HCT116 (cell line): ENCODE data around the gene SLC5A5. TPM values are rescaled to one million over a fixed set of nuclear protein-coding genes. Genes with fewer than 3 reads are reported as not detected.

Experiments
- ATAC-seq: fragments of 200-7000 bp; cut with Tn5 transposase; 2 replicates; pipeline ENCODE4 v1.9.1; 2020; ENCODE audit warnings: mild to moderate bottlenecking, moderate library complexity
- BruUV-seq: library from RNA; stranded (reverse); fragments of 400-500 nt; replicated peaks from 2 replicates; lab custom pipeline; 2021; lab: Mats Ljungman, UMichigan
- CTCF ChIA-PET: fragments of 300-600 bp; sonication (Branson Sonifier 250); formaldehyde crosslinking; loops from one replicate; lab custom pipeline; 2021; ENCODE audit warnings: antibody characterized with exemption; lab: Charles Lee
- POLR2A ChIA-PET: fragments of 300-600, 350-600 bp; sonication (Branson Sonifier 250); formaldehyde crosslinking; loops from one replicate; lab custom pipeline; 2021; ENCODE audit warnings: antibody characterized with exemption; lab: Charles Lee
- RAD21 ChIA-PET, 2 experiments: fragments of 300-600 bp; sonication (Branson Sonifier 250); formaldehyde crosslinking; loops; one replicate each; lab custom pipeline; 2023; ENCODE audit warnings: low total read pairs in 2 of 2; ENCODE audit not compliant: uncharacterized antibody in 2 of 2, unreplicated experiment in 2 of 2, low non-redundant PET in 1 of 2; lab: Charles Lee
- DNase-seq: peaks from one replicate; pipeline ENCODE4 v3.0.0-alpha.2; 2010; ENCODE audit warnings: low read depth, low spot score
- H2AFZ ChIP-seq: fragments of 200-600 bp; shearing (Covaris generic), sonication (generic); 2 replicates; pipeline ENCODE4 v1.6.1; 2017; ENCODE audit warnings: low read depth, mixed run types, mixed read lengths, antibody characterized with exemption, low read length; ENCODE audit not compliant: poor library complexity, severe bottlenecking
- H3K27ac ChIP-seq: 2 replicates; pipeline ENCODE4 v1.5.1; 2012; ENCODE audit warnings: low read depth, low read length
- H3K27me3 ChIP-seq: fragments of 200-600 bp; sonication (generic); 2 replicates; pipeline ENCODE4 v1.6.1; 2016; ENCODE audit warnings: mixed run types, low read length, mixed read lengths; ENCODE audit not compliant: insufficient read depth
- H3K36me3 ChIP-seq, 2 experiments: fragments of 200-500 bp in 1 of 2; fragments of 200-600 bp in 1 of 2; sonication (Bioruptor generic) in 1 of 2; sonication (generic) in 1 of 2; 2 replicates each; pipeline versions ENCODE4 v1.5.1 to v1.6.1; 2014 to 2016; ENCODE audit warnings: low read length in 2 of 2, inconsistent platforms in 1 of 2, mixed read lengths in 1 of 2, mixed run types in 1 of 2; ENCODE audit not compliant: insufficient read depth in 2 of 2, control insufficient read depth in 1 of 2
- H3K4me1 ChIP-seq, 2 experiments: fragments of 200-600 bp in 1 of 2; sonication (generic) in 1 of 2; 2 replicates each; pipeline versions ENCODE4 v1.5.1 to v1.6.1; 2012 to 2017; ENCODE audit warnings: low read length in 2 of 2, inconsistent platforms in 1 of 2, mild to moderate bottlenecking in 1 of 2, mixed read lengths in 1 of 2, mixed run types in 1 of 2, moderate library complexity in 1 of 2; ENCODE audit not compliant: insufficient read depth in 2 of 2, control insufficient read depth in 1 of 2
- H3K4me2 ChIP-seq: fragments of 200-600 bp; sonication (generic); 2 replicates; pipeline ENCODE4 v1.6.1; 2017; ENCODE audit warnings: mixed run types, low read length, mixed read lengths
- H3K4me3 ChIP-seq, 2 experiments: fragments of 200-600 bp in 1 of 2; sonication (generic) in 1 of 2; replicated peaks in 1 of 2; 2 replicates each; pipeline ENCODE4 v1.5.1; 2011 to 2016; ENCODE audit warnings: low read length in 2 of 2, control low read depth in 1 of 2, low read depth in 1 of 2, mild to moderate bottlenecking in 1 of 2, mixed read lengths in 1 of 2, mixed run types in 1 of 2
- H3K79me2 ChIP-seq: fragments of 200-600 bp; sonication (generic); 2 replicates; pipeline ENCODE4 v1.6.1; 2017; ENCODE audit warnings: mild to moderate bottlenecking, mixed run types, low read length, moderate library complexity, mixed read lengths; ENCODE audit not compliant: insufficient read depth
- H3K9ac ChIP-seq: fragments of 200-600 bp; sonication (generic); 2 replicates; pipeline ENCODE4 v1.6.1; 2016; ENCODE audit warnings: low read length, mixed read lengths
- H3K9me2 ChIP-seq: fragments of 200-600 bp; sonication (generic), shearing (Covaris generic); 2 replicates; pipeline ENCODE4 v1.6.1; 2017; ENCODE audit warnings: mixed run types, mild to moderate bottlenecking, moderate library complexity; ENCODE audit not compliant: insufficient read depth
- H3K9me3 ChIP-seq, 2 experiments: fragments of 200-500 bp in 1 of 2; fragments of 200-600 bp in 1 of 2; sonication (Bioruptor generic) in 1 of 2; sonication (generic) in 1 of 2; 2 replicates each; pipeline ENCODE4 v1.6.1; 2014 to 2017; ENCODE audit warnings: low read length in 2 of 2, mixed read lengths in 2 of 2, inconsistent platforms in 1 of 2, low read depth in 1 of 2, mild to moderate bottlenecking in 1 of 2, mixed run types in 1 of 2, moderate library complexity in 1 of 2; ENCODE audit not compliant: control insufficient read depth in 1 of 2, insufficient read depth in 1 of 2
- H4K20me1 ChIP-seq: fragments of 200-600 bp; sonication (generic), shearing (Covaris generic); 2 replicates; pipeline ENCODE4 v1.6.1; 2017; ENCODE audit warnings: mixed run types, mild to moderate bottlenecking, moderate library complexity; ENCODE audit not compliant: insufficient read depth
- CBX3 ChIP-seq: IDR thresholded peaks from 2 replicates; pipeline ENCODE4 v1.6.1; 2012; ENCODE audit warnings: low read depth
- ELF1 ChIP-seq: IDR thresholded peaks from 2 replicates; pipeline ENCODE4 v1.6.1; 2012; ENCODE audit warnings: low read depth, borderline replicate concordance
- EZH2phosphoT487 ChIP-seq: fragments of 200-600 bp; IDR thresholded peaks from 2 replicates; pipeline ENCODE4 v1.6.1; 2018; ENCODE audit warnings: antibody characterized with exemption, borderline replicate concordance
- JUND ChIP-seq: IDR thresholded peaks from 2 replicates; pipeline ENCODE4 v1.6.1; 2012
- POLR2A ChIP-seq: IDR thresholded peaks from 2 replicates; pipeline ENCODE4 v1.7.0; 2011; ENCODE audit warnings: borderline replicate concordance; ENCODE audit not compliant: insufficient read depth, insufficient read length; ENCODE audit errors: extremely low read depth
- POLR2AphosphoS5 ChIP-seq: IDR thresholded peaks from 2 replicates; pipeline ENCODE4 v1.6.1; 2011; ENCODE audit warnings: mild to moderate bottlenecking, low read depth, low read length, moderate library complexity
- SRF ChIP-seq: IDR thresholded peaks from 2 replicates; pipeline ENCODE4 v1.6.1; 2012; ENCODE audit warnings: low read depth
- YY1 ChIP-seq: IDR thresholded peaks from 2 replicates; pipeline ENCODE4 v1.6.1; 2011; ENCODE audit warnings: low read length, low read depth, moderate library complexity, mild to moderate bottlenecking; ENCODE audit not compliant: insufficient replicate concordance; ENCODE audit errors: extremely low read depth
- ZFX ChIP-seq: fragments of 450-650 bp; IDR thresholded peaks from 2 replicates; pipeline ENCODE4 v1.6.1; 2017
- ZNF274 ChIP-seq: fragments of 200-500 bp; sonication (Bioruptor generic); IDR thresholded peaks from 2 replicates; pipeline ENCODE4 v1.6.1; 2014; ENCODE audit warnings: mild to moderate bottlenecking, low read depth, low read length, inconsistent platforms
- intact Hi-C: fragments of 100-400 bp; cut with micrococcal nuclease; formaldehyde crosslinking; loops from 2 replicates; pipeline ENCODE4 v1.10.0; 2022
- total RNA-seq: library from RNA; stranded (reverse); gene quantifications from one replicate; pipeline ENCODE4 v1.2.1, GENCODE V29; 2021; ENCODE audit not compliant: unreplicated experiment

SLC5A5 gene
- total RNA-seq, 1 experiment from 2014 or later: 0.59 TPM

DNA sequence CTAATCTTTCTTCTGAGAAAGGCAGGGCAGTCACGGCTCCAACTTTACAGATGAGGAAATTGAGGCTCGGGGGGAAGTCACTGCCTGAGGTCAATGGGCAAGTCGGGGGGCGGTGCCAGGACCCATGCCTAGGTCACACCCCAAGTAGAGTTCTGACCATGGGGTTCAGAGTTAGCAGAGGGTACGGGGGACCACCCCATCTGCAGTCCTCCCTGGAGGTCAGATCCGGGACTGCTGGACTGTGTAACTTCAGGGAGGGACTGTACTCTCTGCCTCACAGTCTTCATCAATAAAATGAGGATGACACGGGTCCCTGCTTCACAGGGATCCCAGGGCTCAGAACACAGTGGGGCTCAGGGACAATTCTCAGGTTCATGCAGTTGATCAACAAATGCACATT is 7.7 kb downstream of the SLC5A5 start:
- CTCF ChIA-PET: interaction anchor here (0.6 kb wide), 1 partner anchor 77 kb away, joined by 4 read pairs; no protein-coding TSS in a partner anchor
- no peak overlapping the region for H3K27ac ChIP-seq
- no peak for TF ChIP-seq YY1
- no peak for TF ChIP-seq JUND
- no peak for TF ChIP-seq ZNF274
- no peak for TF ChIP-seq POLR2A
- no peak for TF ChIP-seq EZH2phosphoT487
- TF ChIP-seq CBX3: no peak
- TF ChIP-seq ZFX: no peak
- peaks cover 2 to 10% of the 10 kb centered on the region in 2 experiments; a peak in 3 of 4 replicates for H3K4me1 ChIP-seq
- H3K4me2 ChIP-seq: no peak overlapping the region
- H3K27me3 ChIP-seq: no peaks in the 10 kb centered on the region
- H3K9ac ChIP-seq: no peak overlapping the region
- POLR2A ChIA-PET: no interaction called here
- no TSS peak for BruUV-seq
- no peaks in the 10 kb centered on the region for H3K9me3 ChIP-seq
- no peak overlapping the region for H3K4me3 ChIP-seq
- no peaks in the 10 kb centered on the region for H3K79me2 ChIP-seq
- no peaks in the 10 kb centered on the region for H3K9me2 ChIP-seq
- no peaks in the 10 kb centered on the region for H4K20me1 ChIP-seq
- RAD21 ChIA-PET: no interaction called here
- intact Hi-C loops: no loop called here
- H3K36me3 ChIP-seq: no peaks in the 10 kb centered on the region
- DNase-seq: no peak
- no peak; the same call in 1 of the 2 replicates for ATAC-seq
- no peak overlapping the region for H2AFZ ChIP-seq

- Histone ChIP-seq H3K9me2 (no peaks in the 10 kb centered on the region), H3K27ac (no peak overlapping the region), H3K9me3 (no peaks in the 10 kb centered on the region), H3K4me2 (no peak overlapping the region), H3K9ac (no peak overlapping the region), H3K4me3 (no peak overlapping the region), H4K20me1 (no peaks in the 10 kb centered on the region), H3K4me1 (peaks cover 0 to 7% of the 10 kb centered on the region in 2 experiments; a peak in 1 of 4 replicates), H3K79me2 (no peaks in the 10 kb centered on the region), H3K36me3 (no peaks in the 10 kb centered on the region), H3K27me3 (no peaks in the 10 kb centered on the region), H2AFZ (no peak overlapping the region)
- BruUV-seq: no TSS peak
- DNase-seq (no peak), ATAC-seq (no peak)
- TF ChIP-seq SRF: no peak
- TF ChIP-seq ELF1: no peak
- TF ChIP-seq POLR2AphosphoS5: no peak
- intact Hi-C loops: no loop called here
- CTCF ChIA-PET: no interaction called here
- POLR2A ChIA-PET: no interaction called here
- RAD21 ChIA-PET: interaction anchor here in 1 of 2 experiments (0.6 kb wide), 2 partner anchors 51 to 538 kb away, joined by 3 read pairs; no protein-coding TSS in a partner anchor
Observed at GRCh38 chr19:17881701-17882100, 10.0 kb downstream of the SLC5A5 start.
